Stimulated activated CD4-positive, alpha-beta T cell treated with anti-CD3 and anti-CD28 coated beads, Interleukin-12 subunit alpha, Interleukin-12 subunit beta, amount 100 ng/mL, for 24 hours (primary cell): ENCODE results near the gene STRBP.

Experiments used
- DNase-seq, 2 experiments: peaks; one replicate each; pipeline ENCODE4 v3.0.0-alpha.2; 2020; ENCODE audit warnings: low read depth in 2 of 2

STRBP gene

DNA sequence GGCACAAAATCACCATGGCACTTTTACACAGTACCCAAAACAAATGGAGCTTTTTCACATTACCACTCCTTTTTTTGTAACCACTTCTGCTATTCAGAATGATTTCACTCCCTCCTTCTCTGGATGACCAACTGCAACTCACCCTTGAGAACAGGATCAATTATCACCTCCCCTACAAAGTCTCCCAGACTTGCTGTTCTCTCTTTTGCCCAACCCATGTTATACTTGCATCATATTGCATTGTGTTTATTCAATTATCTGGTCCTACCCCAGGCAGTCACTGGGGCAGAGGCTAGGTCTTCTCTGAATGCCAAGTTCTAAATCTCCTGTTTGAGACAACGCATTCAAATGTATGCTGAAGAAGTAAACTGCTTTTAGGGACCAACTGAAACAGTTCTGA, 139.0 kb downstream of the STRBP start:
- no peak for DNase-seq

- no peak for DNase-seq
Observed at GRCh38 chr9:123128591-123128990, 139.8 kb downstream of the STRBP start.

GRCh38 chr9:123127512-123128075, 140.8 kb downstream of the STRBP start:
- no peak for DNase-seq

DNA sequence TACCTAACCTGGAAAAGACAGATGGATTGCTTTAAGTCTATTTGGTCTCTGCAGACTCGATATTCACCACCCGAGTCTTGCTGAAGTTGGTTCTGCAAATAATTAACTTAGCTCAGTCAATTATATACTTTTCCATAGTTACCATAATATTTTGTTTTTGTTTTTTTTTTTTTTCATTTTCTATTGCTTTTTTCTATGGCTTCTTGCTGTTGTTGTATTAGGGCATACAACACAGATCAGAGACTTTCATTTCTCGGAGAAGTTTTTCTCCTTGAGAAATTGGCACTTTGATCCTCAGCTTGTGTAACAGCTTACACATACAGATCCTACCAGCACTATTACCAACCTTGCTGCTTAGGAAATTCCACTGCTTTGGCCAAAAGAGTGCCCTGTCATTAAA, 146.9 kb downstream of the STRBP start:
- no peak for DNase-seq

DNA sequence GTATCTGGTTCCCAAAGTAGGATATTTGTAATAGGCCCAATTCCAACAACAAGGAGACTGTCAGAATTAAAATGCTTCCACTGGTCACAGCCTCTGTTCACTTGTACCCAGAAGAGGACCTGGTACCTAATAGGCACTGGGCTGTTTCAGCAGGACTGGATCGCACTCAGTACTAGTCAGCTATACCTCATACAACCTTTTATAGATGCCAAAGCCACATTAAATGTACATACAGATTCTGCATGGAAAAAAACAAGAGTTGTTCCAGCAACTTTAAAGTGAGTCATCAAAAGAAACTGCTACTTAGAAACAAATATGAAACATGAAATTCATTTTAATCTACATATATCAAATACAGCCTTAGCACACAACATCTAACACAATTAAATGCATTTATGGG, 147.4 kb downstream of the STRBP start:
- no peak for DNase-seq

DNA sequence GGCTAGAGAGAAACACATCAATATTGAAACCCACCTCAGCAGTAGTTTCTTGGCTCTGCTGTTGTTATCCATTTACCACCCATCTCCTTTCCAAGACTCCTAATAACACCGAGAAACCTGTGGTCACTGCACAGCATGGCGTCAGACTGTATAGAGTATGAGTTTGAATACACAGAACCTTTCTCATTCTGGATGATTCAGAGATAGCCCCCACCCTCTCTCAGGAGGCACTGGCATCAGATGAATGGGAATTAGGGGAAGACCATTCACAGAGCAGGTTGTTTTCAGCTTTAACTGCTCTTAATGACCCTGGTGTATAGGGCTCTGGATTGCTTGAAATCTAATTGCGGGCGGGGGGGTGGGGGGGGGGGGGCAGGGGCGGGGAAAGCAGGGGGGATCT, 148.3 kb downstream of the STRBP start:
- no peak for DNase-seq

GRCh38 chr9:123119566-123119965, 148.8 kb downstream of the STRBP start:
- DNase-seq, result no peak

GRCh38 chr9:123116036-123116435, 152.3 kb downstream of the STRBP start:
- no peak for DNase-seq

- DNase-seq, result no peak
Observed at GRCh38 chr9:123115146-123115913, 153.1 kb downstream of the STRBP start.

DNA sequence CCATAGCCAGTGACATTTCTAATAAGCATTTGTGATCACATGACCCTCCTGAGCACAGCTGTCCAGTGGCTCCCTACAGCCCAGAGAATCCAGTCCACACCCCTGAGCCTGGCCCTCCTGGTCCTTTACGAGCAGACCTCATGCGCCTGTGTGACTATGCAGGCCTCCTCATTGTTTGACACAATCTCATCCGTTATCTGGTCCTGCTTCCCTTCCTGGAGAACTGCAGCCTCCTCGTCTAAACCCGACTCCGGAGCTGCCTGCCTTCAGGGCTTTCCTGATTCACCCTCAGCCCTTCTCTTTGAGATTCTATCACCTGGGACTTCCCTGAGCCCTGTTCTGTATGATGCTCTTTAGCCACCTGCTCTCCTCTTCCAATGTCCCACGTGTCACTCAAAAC, 155.2 kb downstream of the STRBP start:
- DNase-seq, result no peak

GRCh38 chr9:123112015-123112975, 156.1 kb downstream of the STRBP start:
- no peak for DNase-seq

DNA sequence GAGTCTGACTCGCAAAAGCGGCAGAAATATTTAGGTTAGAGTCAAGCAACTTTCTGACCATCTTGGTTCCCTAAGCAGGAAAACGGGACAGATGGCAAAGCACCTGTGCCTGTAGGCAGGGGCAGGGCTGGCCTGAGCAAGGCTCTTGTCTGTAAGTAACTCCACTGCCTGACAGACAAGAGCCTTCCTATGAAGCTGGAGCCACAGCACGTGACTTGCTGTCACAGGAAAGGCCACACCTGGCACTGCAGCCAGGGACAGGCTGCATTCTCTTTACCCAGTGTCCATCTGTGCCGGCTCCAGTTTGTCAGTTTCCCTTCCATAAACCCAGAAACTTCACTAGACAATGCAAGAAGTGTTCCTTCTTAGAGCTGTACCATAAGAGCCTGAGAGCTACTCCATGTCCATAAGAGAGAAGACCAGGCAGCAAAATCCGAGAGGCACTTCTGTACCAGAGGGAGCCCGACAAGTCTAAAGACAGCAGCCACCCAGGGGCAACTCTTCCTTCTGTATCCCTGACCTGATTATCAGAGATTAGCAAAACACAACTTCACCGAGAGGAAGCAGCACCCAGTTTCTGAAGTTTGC, 156.9 kb downstream of the STRBP start:
- DNase-seq, result no peak

GRCh38 chr9:123109540-123110279, 158.7 kb downstream of the STRBP start:
- DNase-seq, result no peak

DNA sequence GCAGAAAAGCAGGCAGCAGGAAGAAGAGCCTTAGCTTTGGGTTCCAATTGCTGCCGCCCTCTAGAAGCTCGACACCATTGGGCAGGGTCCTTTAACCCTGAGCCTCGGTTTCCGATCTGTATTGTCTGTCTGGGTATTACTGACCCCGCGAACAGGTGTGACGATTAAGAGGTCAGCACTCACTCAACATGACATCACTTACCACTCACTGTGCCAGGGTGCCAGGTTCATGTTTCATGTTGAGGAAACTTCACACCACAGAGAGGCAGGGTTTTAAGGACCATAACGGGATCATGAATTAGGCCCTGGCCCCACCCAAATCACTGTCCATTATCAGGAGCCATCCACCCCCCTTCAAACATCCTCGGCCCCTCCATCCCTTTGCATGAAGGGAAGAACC, 159.4 kb downstream of the STRBP start:
- DNase-seq, result no peak

GRCh38 chr9:123107639-123108285, 160.6 kb downstream of the STRBP start:
- no peak for DNase-seq

DNA sequence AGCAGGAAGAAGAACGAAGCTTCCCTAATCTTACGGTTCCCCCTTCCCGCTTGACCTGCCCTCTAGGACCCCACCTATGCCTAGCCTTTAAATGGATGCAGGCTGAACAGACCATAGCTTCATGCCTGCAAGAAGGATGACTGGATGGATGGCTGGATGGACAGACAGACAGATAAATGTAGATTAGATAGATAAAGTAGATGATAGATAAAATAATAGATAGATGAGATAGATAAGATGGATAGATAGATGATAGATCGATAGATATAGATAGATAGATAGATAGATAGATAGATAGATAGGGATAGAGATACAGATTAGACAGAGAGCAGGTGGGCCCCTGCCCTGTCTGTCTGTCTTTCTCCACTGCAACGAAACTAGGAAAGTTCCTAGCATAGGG, 162.9 kb downstream of the STRBP start:
- DNase-seq, result no peak

DNA sequence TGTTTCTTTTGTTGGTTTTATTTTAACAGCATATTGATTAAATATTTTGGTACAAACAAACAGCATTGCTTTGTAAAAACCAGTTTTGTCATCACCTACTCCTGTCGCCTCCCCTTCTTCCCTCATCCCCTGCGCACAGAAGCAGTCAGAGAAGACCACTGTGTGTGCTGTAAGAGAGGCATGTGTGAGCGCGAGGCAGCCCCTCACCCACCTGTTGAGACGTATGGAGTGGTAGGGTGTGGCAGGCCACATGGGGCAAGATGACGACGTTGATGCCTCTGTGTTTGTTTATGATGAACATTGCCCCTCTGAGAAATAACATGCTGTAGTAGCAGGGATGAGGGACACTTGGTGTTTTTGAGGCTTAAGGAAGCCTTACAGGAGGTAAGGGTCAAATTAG, 163.6 kb downstream of the STRBP start:
- no peak for DNase-seq

DNA sequence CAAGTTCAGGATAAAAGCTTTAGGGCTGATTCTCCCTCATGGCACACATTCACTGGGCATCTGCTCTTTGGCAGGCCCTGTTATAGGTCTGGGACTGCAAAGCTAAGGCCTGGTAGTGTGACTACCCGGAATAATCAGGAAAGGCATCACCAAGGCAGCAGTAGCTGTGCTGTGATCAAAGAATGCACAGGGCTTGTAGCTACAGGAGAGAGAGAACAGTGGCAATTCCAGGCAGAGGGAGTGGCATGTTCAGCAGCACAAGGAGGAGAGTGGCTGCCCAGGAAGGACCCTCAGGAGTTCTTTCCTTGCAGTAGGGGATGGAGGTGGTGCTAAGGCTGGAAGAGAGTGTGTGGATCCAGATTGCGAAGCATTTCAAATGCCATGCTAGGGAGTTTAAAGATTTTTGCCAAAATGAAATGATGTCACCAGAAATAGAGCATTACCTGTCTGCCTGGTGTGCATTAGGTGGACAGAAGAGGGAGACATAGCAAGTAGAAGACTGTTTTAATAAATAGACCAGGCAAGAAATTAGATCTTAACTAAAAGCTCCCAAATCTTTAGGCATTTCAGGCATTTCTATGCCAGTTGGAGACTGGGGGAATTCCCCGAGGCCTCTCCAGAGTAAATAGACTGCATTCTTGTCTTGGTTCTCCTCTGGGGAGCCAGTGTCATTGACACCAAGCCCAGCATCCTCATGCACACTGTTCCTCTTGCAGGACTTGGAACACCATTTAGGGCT, 165.8 kb downstream of the STRBP start:
- no peak for DNase-seq

GRCh38 chr9:123099548-123099947, 168.8 kb downstream of the STRBP start:
- DNase-seq, result no peak

GRCh38 chr9:123099042-123099441, 169.3 kb downstream of the STRBP start:
- no peak for DNase-seq
